Measurements from ENCODE around the gene TOM1. TPM values are rescaled to one million over a fixed set of nuclear protein-coding genes. Genes with fewer than 3 reads are reported as not detected.
A peak's percentile ranks its signal among the peaks of the same experiment; 100 is the strongest.

TOM1 gene
- total RNA-seq, 1 experiment from 2014 or later: 22.3 TPM

DNA sequence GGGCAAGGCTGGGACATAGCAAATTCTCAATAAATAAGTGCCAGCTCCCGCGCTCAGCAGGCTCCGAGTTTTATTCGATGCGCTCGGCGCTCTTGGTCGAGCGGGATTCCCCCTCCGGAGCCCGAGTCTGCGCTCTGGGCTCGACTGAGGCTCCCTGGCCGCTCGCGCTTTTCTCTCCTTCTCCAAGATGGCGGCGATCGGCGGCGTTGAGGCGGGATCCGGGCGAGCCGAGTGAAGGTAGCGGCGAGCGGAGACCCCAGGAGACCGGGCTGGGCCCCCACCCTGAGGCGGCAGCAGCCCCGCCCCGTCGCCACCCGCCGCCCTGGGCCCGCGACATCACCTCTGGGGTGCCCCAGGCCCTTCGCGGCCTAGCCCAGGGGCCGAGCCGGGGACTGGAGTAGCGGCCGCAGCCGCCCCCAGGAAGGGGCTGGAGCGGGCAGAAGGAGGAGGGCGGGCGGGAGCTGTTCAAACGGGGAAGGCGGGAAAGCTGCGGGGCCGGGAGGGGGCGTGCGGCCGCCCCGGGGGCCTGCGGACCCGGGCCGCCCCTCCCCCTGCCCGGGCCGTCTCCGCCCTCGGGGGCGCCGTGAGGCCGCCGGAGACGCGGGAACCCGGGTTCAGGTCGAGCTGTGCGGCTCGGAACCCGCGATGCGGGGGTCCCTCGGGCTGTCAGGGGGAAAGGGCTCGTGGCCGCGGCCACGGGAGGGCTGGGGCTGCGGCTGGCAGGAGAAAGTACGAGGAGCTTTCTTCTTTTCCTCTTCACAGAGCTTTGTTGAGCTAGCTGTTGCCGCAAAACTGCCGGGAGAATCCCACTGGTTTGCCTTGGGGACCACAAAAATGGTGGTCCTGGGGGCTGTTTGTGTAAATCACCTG lies 42.1 kb upstream of the TOM1 start, which contains the start of gene HMGXB4:
Gene HMGXB4 (plus strand): TSS at position 173 of the 870 bp plus-strand sequence. CDS start 4,898 bp downstream, outside the sequence.
- Mint-ChIP-seq H3K4me1 (peaks cover 24 to 25% of the 10 kb centered on the region in 2 experiments), H3K9me3 (no peaks in the 10 kb centered on the region), H3K4me3 (peak within 1 kb of the TSS; percentile 91 to 97), H3K36me3 (ENCODE audit: insufficient read depth in 1 of 3, low read depth in 3 of 3) (peaks cover 5 to 26% (median 24%) of the 10 kb centered on the region in 3 experiments; a peak in 6 of 7 replicates), H3K27ac (peak within 1 kb of the TSS; percentile 88 to 99 (median 97)), H3K27me3 (ENCODE audit: low read depth) (peaks cover 7% of the 10 kb centered on the region)
- Histone ChIP-seq H4K91ac (ENCODE audit: insufficient read length, low read depth, low read length) (no peak within 1 kb of the TSS), H3K9ac (ENCODE audit: extremely low read depth, insufficient read length, low read length) (peak within 1 kb of the TSS; percentile 97), H2BK20ac (ENCODE audit: low read depth, low read length, poor library complexity, severe bottlenecking) (no peak within 1 kb of the TSS), H3K56ac (ENCODE audit: insufficient read length, low read depth, low read length) (peak within 1 kb of the TSS; percentile 63), H3K79me1 (ENCODE audit: insufficient read depth, low read depth, low read length, poor library complexity, severe bottlenecking) (no peaks in the 10 kb centered on the region), H3K14ac (ENCODE audit: insufficient read depth, low read length) (peak within 1 kb of the TSS; percentile 94), H2BK5ac (ENCODE audit: insufficient read length, low read length) (peak within 1 kb of the TSS; percentile 80), H2AFZ (ENCODE audit: low read length) (peak within 1 kb of the TSS; percentile 100), H2BK15ac (ENCODE audit: low read depth, low read length) (no peak within 1 kb of the TSS; the same call in 1 of the 2 replicates), H3K23me2 (ENCODE audit: insufficient read length, low read depth, low read length, poor library complexity, severe bottlenecking) (peaks cover 11% of the 10 kb centered on the region), H3K79me2 (ENCODE audit: insufficient read depth, low read length) (peaks cover 6% of the 10 kb centered on the region; the same call in 1 of the 2 replicates), H3T11ph (ENCODE audit: low read length) (peak within 1 kb of the TSS; percentile 10), H3K4me2 (ENCODE audit: insufficient read depth, insufficient read length, low read length) (peak within 1 kb of the TSS; percentile 100), H3K27ac (ENCODE audit: insufficient read length, low read depth, low read length) (no peak within 1 kb of the TSS), H3K27me3 (ENCODE audit: insufficient read depth, low read length) (no peaks in the 10 kb centered on the region), H2BK120ac (ENCODE audit: low read depth, low read length, poor library complexity, severe bottlenecking) (peak within 1 kb of the TSS; percentile 95), H4K20me1 (ENCODE audit: control insufficient read depth, insufficient read depth, insufficient read length) (no peaks in the 10 kb centered on the region), H2BK12ac (ENCODE audit: insufficient read length, low read depth, low read length) (peak within 1 kb of the TSS; percentile 76), H4K5ac (ENCODE audit: insufficient read length, low read depth, low read length) (no peak within 1 kb of the TSS), H3K18ac (ENCODE audit: insufficient read length, low read depth, low read length) (peak within 1 kb of the TSS; percentile 92), H2AK5ac (ENCODE audit: insufficient read length, low read length) (no peak within 1 kb of the TSS), H4K8ac (replicated peaks; ENCODE audit: insufficient read length, low read depth, low read length) (no peak within 1 kb of the TSS), H3K4ac (ENCODE audit: low read depth, low read length) (no peak within 1 kb of the TSS; the same call in 1 of the 2 replicates), H3K9me3 (ENCODE audit: control insufficient read depth, low read depth, low read length) (no peaks in the 10 kb centered on the region), H3K4me1 (ENCODE audit: insufficient read depth, low read length) (no peaks in the 10 kb centered on the region), H3K23ac (ENCODE audit: insufficient read length, low read depth, low read length) (no peak within 1 kb of the TSS)
- no CpG with 5 or more reads among the region's 84 CpGs for WGBS (ENCODE audit: extremely low coverage, insufficient read length, low lambda C conversion rate)
- peak; percentile 82 for DNase-seq
- TF ChIP-seq, protein P1, sequence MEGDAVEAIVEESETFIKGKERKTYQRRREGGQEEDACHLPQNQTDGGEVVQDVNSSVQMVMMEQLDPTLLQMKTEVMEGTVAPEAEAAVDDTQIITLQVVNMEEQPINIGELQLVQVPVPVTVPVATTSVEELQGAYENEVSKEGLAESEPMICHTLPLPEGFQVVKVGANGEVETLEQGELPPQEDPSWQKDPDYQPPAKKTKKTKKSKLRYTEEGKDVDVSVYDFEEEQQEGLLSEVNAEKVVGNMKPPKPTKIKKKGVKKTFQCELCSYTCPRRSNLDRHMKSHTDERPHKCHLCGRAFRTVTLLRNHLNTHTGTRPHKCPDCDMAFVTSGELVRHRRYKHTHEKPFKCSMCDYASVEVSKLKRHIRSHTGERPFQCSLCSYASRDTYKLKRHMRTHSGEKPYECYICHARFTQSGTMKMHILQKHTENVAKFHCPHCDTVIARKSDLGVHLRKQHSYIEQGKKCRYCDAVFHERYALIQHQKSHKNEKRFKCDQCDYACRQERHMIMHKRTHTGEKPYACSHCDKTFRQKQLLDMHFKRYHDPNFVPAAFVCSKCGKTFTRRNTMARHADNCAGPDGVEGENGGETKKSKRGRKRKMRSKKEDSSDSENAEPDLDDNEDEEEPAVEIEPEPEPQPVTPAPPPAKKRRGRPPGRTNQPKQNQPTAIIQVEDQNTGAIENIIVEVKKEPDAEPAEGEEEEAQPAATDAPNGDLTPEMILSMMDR (conservative IDR thresholded peaks at IDR 0.05): peak; percentile 35; the same call in 2 of the 3 replicates
